Measurements from ENCODE around the gene RBP5.

RBP5 gene

GRCh38 chr12:7128681-7129286 lies at the start of gene RBP5:
Gene RBP5 (minus strand): TSS chr12:7128889. CDS start chr12:7128775, 114 bp downstream.
- DNase-seq: no peak

- DNase-seq: no peak
Observed at GRCh38 chr12:7178481-7178880, 49.8 kb upstream of the RBP5 start.

- no peak for DNase-seq
Observed at GRCh38 chr12:7176595-7176994, 47.9 kb upstream of the RBP5 start.

GRCh38 chr12:7175493-7175892 lies 46.8 kb upstream of the RBP5 start:
- no peak for DNase-seq

GRCh38 chr12:7171854-7172253 lies 43.2 kb upstream of the RBP5 start:
- DNase-seq: no peak

- DNase-seq: no peak
Observed at GRCh38 chr12:7169951-7170350, 41.3 kb upstream of the RBP5 start.

- DNase-seq: no peak
Observed at GRCh38 chr12:7162691-7163114, 34.0 kb upstream of the RBP5 start.

- no peak for DNase-seq
Observed at GRCh38 chr12:7161811-7162210, 33.1 kb upstream of the RBP5 start.

GRCh38 chr12:7161327-7161726 lies 32.6 kb upstream of the RBP5 start:
- no peak for DNase-seq

- DNase-seq: no peak
Observed at GRCh38 chr12:7160183-7160582, 31.5 kb upstream of the RBP5 start.

- no peak for DNase-seq
Observed at GRCh38 chr12:7158781-7159609, 30.3 kb upstream of the RBP5 start.

GRCh38 chr12:7157391-7157790 lies 28.7 kb upstream of the RBP5 start:
- DNase-seq: no peak

- no peak for DNase-seq
Observed at GRCh38 chr12:7156259-7157197, 27.8 kb upstream of the RBP5 start.

- no peak for DNase-seq
Observed at GRCh38 chr12:7155471-7156034, 26.9 kb upstream of the RBP5 start.

- DNase-seq: no peak
Observed at GRCh38 chr12:7154901-7155470, 26.3 kb upstream of the RBP5 start.

- no peak for DNase-seq
Observed at GRCh38 chr12:7154042-7154441, 25.4 kb upstream of the RBP5 start.

- no peak for DNase-seq
Observed at GRCh38 chr12:7152818-7153217, 24.1 kb upstream of the RBP5 start.

- no peak for DNase-seq
Observed at GRCh38 chr12:7151532-7151931, 22.8 kb upstream of the RBP5 start.

GRCh38 chr12:7150841-7151240 lies 22.2 kb upstream of the RBP5 start:
- DNase-seq: no peak

GRCh38 chr12:7150356-7150755 lies 21.7 kb upstream of the RBP5 start:
- DNase-seq: no peak

GRCh38 chr12:7146906-7147305 lies 18.2 kb upstream of the RBP5 start:
- peak; percentile 7 for DNase-seq

- DNase-seq: no peak
Observed at GRCh38 chr12:7146228-7146627, 17.5 kb upstream of the RBP5 start.

GRCh38 chr12:7145671-7146070 lies 17.0 kb upstream of the RBP5 start:
- no peak for DNase-seq
